Neural progenitor cell (in vitro differentiated cells): ENCODE data around the gene TGFBR2. TPM values are rescaled to one million over a fixed set of nuclear protein-coding genes. Genes with fewer than 3 reads are reported as not detected.

ENCODE experiments used
- DNase-seq: peaks from one replicate; pipeline ENCODE4 v3.0.0-alpha.2; 2016; ENCODE audit warnings: low spot score
- H2AFZ ChIP-seq: fragments of 200-600 bp; sonication (generic); replicated peaks from 2 replicates; pipeline ENCODE4 v1.6.1; 2016; ENCODE audit warnings: antibody characterized with exemption
- H3F3A ChIP-seq: fragments of 200-600 bp; sonication (generic); 2 replicates; pipeline ENCODE4 v1.6.1; 2016; ENCODE audit warnings: antibody characterized with exemption, low read depth
- H3K27ac ChIP-seq: fragments of 200-600 bp; sonication (generic); 2 replicates; pipeline ENCODE4 v1.5.1; 2016; ENCODE audit warnings: mild to moderate bottlenecking
- H3K27me3 ChIP-seq: fragments of 200-600 bp; sonication (generic); 2 replicates; pipeline ENCODE4 v1.6.1; 2016; ENCODE audit warnings: mild to moderate bottlenecking, moderate library complexity
- H3K36me3 ChIP-seq: fragments of 200-600 bp; sonication (generic); 2 replicates; pipeline ENCODE4 v1.5.1; 2016
- H3K4me1 ChIP-seq: fragments of 200-600 bp; sonication (generic); 2 replicates; pipeline ENCODE4 v1.6.1; 2016; ENCODE audit warnings: mixed run types
- H3K4me2 ChIP-seq: fragments of 200-600 bp; sonication (generic); 2 replicates; pipeline ENCODE4 v1.6.1; 2016
- H3K4me3 ChIP-seq: fragments of 200-600 bp; sonication (generic); 2 replicates; pipeline ENCODE4 v1.5.1; 2016
- H3K79me2 ChIP-seq: fragments of 200-600 bp; sonication (generic); 2 replicates; pipeline ENCODE4 v1.6.1; 2016; ENCODE audit warnings: low read depth
- H3K9ac ChIP-seq: fragments of 200-600 bp; sonication (generic); 2 replicates; pipeline ENCODE4 v1.6.1; 2016
- H3K9me3 ChIP-seq: fragments of 200-600 bp; sonication (generic); 2 replicates; pipeline ENCODE4 v1.5.1; 2016; ENCODE audit warnings: low read depth
- H4K20me1 ChIP-seq: fragments of 200-600 bp; sonication (generic); 2 replicates; pipeline ENCODE4 v1.6.1; 2016; ENCODE audit warnings: low read depth
- H3K27ac Mint-ChIP-seq: 3 replicates; pipeline ENCODE4 v1.8.0; 2021; ENCODE audit warnings: mixed read lengths
- H3K27me3 Mint-ChIP-seq: 2 replicates; pipeline ENCODE4 v1.8.0; 2022; ENCODE audit warnings: low read depth, mild to moderate bottlenecking, inconsistent platforms, moderate library complexity, mixed read lengths; ENCODE audit not compliant: insufficient read depth
- H3K36me3 Mint-ChIP-seq: 3 replicates; pipeline ENCODE4 v1.8.0; 2021; ENCODE audit warnings: mixed read lengths
- H3K4me1 Mint-ChIP-seq: 3 replicates; pipeline ENCODE4 v1.8.0; 2021; ENCODE audit warnings: mixed read lengths
- H3K4me3 Mint-ChIP-seq: 3 replicates; pipeline ENCODE4 v1.8.0; 2021; ENCODE audit warnings: mild to moderate bottlenecking, moderate library complexity, mixed read lengths
- H3K9me3 Mint-ChIP-seq: 3 replicates; pipeline ENCODE4 v1.8.0; 2020; ENCODE audit warnings: mixed read lengths
- CTCF ChIP-seq: fragments of 200-600 bp; sonication (generic); IDR thresholded peaks from 2 replicates; pipeline ENCODE4 v1.5.1; 2017; ENCODE audit warnings: antibody characterized with exemption, mild to moderate bottlenecking
- EZH2 ChIP-seq: fragments of 200-600 bp; sonication (generic); IDR thresholded peaks from 2 replicates; pipeline ENCODE4 v1.6.1; 2017; ENCODE audit warnings: antibody characterized with exemption, mild to moderate bottlenecking, moderate library complexity
- EZH2phosphoT487 ChIP-seq: fragments of 200-600 bp; sonication (generic); IDR thresholded peaks from 2 replicates; pipeline ENCODE4 v1.6.1; 2017; ENCODE audit warnings: antibody characterized with exemption
- total RNA-seq: library from RNA; depleted of rRNA; stranded (reverse); fragments of >200 nt; gene quantifications from 2 replicates; pipeline ENCODE4 v1.2.3, GENCODE V29; 2015; ENCODE audit warnings: low replicate concordance

The TGFBR2 gene
- total RNA-seq, 1 donor from 2014 or later, result 7.3 TPM

- Histone ChIP-seq H3K4me3 (no peak overlapping the region), H3F3A (no peaks in the 10 kb centered on the region), H3K9ac (no peak overlapping the region), H3K4me1 (no peaks in the 10 kb centered on the region), H4K20me1 (no peaks in the 10 kb centered on the region), H3K4me2 (no peak overlapping the region), H3K9me3 (no peaks in the 10 kb centered on the region), H2AFZ (no peak overlapping the region), H3K27me3 (no peaks in the 10 kb centered on the region), H3K79me2 (no peaks in the 10 kb centered on the region), H3K27ac (no peak overlapping the region), H3K36me3 (no peaks in the 10 kb centered on the region)
- Mint-ChIP-seq H3K4me3 (no peak overlapping the region), H3K27me3 (no peaks in the 10 kb centered on the region), H3K36me3 (no peaks in the 10 kb centered on the region), H3K9me3 (peaks cover 3% of the 10 kb centered on the region), H3K4me1 (no peaks in the 10 kb centered on the region), H3K27ac (no peak overlapping the region)
- no peak for DNase-seq
- no peak for TF ChIP-seq CTCF
Measured at GRCh38 chr3:30711151-30711550, 104.8 kb downstream of the TGFBR2 start.

GRCh38 chr3:30711867-30712266, 105.5 kb downstream of the TGFBR2 start:
- Histone ChIP-seq H3K9ac (no peak overlapping the region), H3K4me1 (no peaks in the 10 kb centered on the region), H3K4me3 (no peak overlapping the region), H3K9me3 (no peaks in the 10 kb centered on the region), H3F3A (no peaks in the 10 kb centered on the region), H4K20me1 (no peaks in the 10 kb centered on the region), H2AFZ (no peak overlapping the region), H3K36me3 (no peaks in the 10 kb centered on the region), H3K27me3 (no peaks in the 10 kb centered on the region), H3K27ac (no peak overlapping the region), H3K79me2 (no peaks in the 10 kb centered on the region), H3K4me2 (no peak overlapping the region)
- TF ChIP-seq EZH2, result no peak
- no peak for TF ChIP-seq CTCF
- TF ChIP-seq EZH2phosphoT487, result no peak
- no peak overlapping the region for H3K4me3 Mint-ChIP-seq
- peaks cover 3% of the 10 kb centered on the region for H3K9me3 Mint-ChIP-seq
- DNase-seq, result no peak
- no peaks in the 10 kb centered on the region for H3K27me3 Mint-ChIP-seq
- no peaks in the 10 kb centered on the region for H3K4me1 Mint-ChIP-seq
- no peak overlapping the region for H3K27ac Mint-ChIP-seq
- H3K36me3 Mint-ChIP-seq, result no peaks in the 10 kb centered on the region

GRCh38 chr3:30712991-30713390, 106.6 kb downstream of the TGFBR2 start:
- Histone ChIP-seq H3K9ac (no peak overlapping the region), H3K4me2 (no peak overlapping the region), H3K4me1 (no peaks in the 10 kb centered on the region), H3K79me2 (no peaks in the 10 kb centered on the region), H3F3A (no peaks in the 10 kb centered on the region), H3K36me3 (no peaks in the 10 kb centered on the region), H3K27me3 (no peaks in the 10 kb centered on the region), H3K27ac (no peak overlapping the region), H3K9me3 (no peaks in the 10 kb centered on the region), H3K4me3 (no peak overlapping the region), H4K20me1 (no peaks in the 10 kb centered on the region), H2AFZ (no peak overlapping the region)
- no peak overlapping the region for H3K27ac Mint-ChIP-seq
- no peak overlapping the region for H3K4me3 Mint-ChIP-seq
- TF ChIP-seq EZH2 (no peak), CTCF (no peak), EZH2phosphoT487 (no peak)
- H3K9me3 Mint-ChIP-seq, result peaks cover 3% of the 10 kb centered on the region
- H3K27me3 Mint-ChIP-seq, result no peaks in the 10 kb centered on the region
- DNase-seq, result no peak
- H3K36me3 Mint-ChIP-seq, result no peaks in the 10 kb centered on the region
- no peaks in the 10 kb centered on the region for H3K4me1 Mint-ChIP-seq
